Loucy (cell line): ENCODE results near the gene PSORS1C1.
"Not testable (repeated sequence)": the region's sequence is repeated elsewhere in the genome, so short reads cannot be mapped to it uniquely, and the experiment has no call there.

Experiments used
- H2AFZ ChIP-seq: fragments of 200-600 bp; sonication (generic); 2 replicates; pipeline ENCODE4 v1.6.0; 2016; ENCODE audit warnings: antibody characterized with exemption, mild to moderate bottlenecking, low read length, moderate library complexity
- H3F3A ChIP-seq: fragments of 200-600 bp; 2 replicates; pipeline ENCODE4 v1.6.0; 2016; ENCODE audit warnings: antibody characterized with exemption, low read depth, mild to moderate bottlenecking
- H3K27me3 ChIP-seq: fragments of 200-600 bp; sonication (generic); 2 replicates; pipeline ENCODE4 v1.6.1; 2014; ENCODE audit warnings: low read length, mild to moderate bottlenecking; ENCODE audit not compliant: insufficient read depth, poor library complexity, severe bottlenecking
- H3K36me3 ChIP-seq: fragments of 200-600 bp; sonication (generic); 2 replicates; pipeline ENCODE4 v1.6.1; 2016; ENCODE audit warnings: low read length; ENCODE audit not compliant: insufficient read depth
- H3K4me1 ChIP-seq: fragments of 200-600 bp; sonication (generic); 2 replicates; pipeline ENCODE4 v1.5.1; 2014; ENCODE audit warnings: low read length, mild to moderate bottlenecking; ENCODE audit not compliant: insufficient read depth, poor library complexity, severe bottlenecking
- H3K4me2 ChIP-seq: fragments of 200-600 bp; sonication (generic); 2 replicates; pipeline ENCODE4 v1.6.0; 2014; ENCODE audit warnings: antibody characterized with exemption, low read length, low read depth, mild to moderate bottlenecking; ENCODE audit not compliant: poor library complexity, severe bottlenecking
- H3K4me3 ChIP-seq: fragments of 200-600 bp; sonication (generic); 2 replicates; pipeline ENCODE4 v1.5.1; 2014; ENCODE audit warnings: low read length, mild to moderate bottlenecking, mixed read lengths; ENCODE audit not compliant: poor library complexity, severe bottlenecking
- H3K79me2 ChIP-seq: fragments of 200-600 bp; sonication (generic); 2 replicates; pipeline ENCODE4 v1.6.1; 2014; ENCODE audit warnings: low read length; ENCODE audit not compliant: insufficient read depth
- H3K9ac ChIP-seq: fragments of 200-600 bp; sonication (generic); 2 replicates; pipeline ENCODE4 v1.6.0; 2014; ENCODE audit warnings: mild to moderate bottlenecking, low read depth, low read length, moderate library complexity; ENCODE audit not compliant: poor library complexity, severe bottlenecking
- H3K9me2 ChIP-seq: fragments of 200-600 bp; sonication (generic); replicated peaks from 2 replicates; pipeline ENCODE4 v1.6.1; 2016; ENCODE audit warnings: low read depth, low read length, mixed read lengths
- H3K9me3 ChIP-seq: fragments of 200-600 bp; sonication (generic); 2 replicates; pipeline ENCODE4 v1.6.1; 2014; ENCODE audit warnings: mild to moderate bottlenecking, antibody characterized with exemption, low read length, low read depth; ENCODE audit not compliant: insufficient read depth
- H4K20me1 ChIP-seq: fragments of 200-600 bp; sonication (generic); 2 replicates; pipeline ENCODE4 v1.6.0; 2014; ENCODE audit warnings: antibody characterized with exemption, low read length, mild to moderate bottlenecking; ENCODE audit not compliant: insufficient read depth, poor library complexity, severe bottlenecking
- EZH2phosphoT487 ChIP-seq: fragments of 200-600 bp; IDR thresholded peaks from 2 replicates; pipeline ENCODE4 v1.6.1; 2018; ENCODE audit warnings: antibody characterized with exemption, mild to moderate bottlenecking, moderate library complexity, borderline replicate concordance
- TF ChIP-seq, protein P1 (sequence below): fragments of 200-600 bp; sonication (generic); conservative IDR thresholded peaks from 2 replicates; pipeline ENCODE4 v1.5.1; 2014; ENCODE audit warnings: mild to moderate bottlenecking, antibody characterized with exemption, low read length

The PSORS1C1 gene

DNA sequence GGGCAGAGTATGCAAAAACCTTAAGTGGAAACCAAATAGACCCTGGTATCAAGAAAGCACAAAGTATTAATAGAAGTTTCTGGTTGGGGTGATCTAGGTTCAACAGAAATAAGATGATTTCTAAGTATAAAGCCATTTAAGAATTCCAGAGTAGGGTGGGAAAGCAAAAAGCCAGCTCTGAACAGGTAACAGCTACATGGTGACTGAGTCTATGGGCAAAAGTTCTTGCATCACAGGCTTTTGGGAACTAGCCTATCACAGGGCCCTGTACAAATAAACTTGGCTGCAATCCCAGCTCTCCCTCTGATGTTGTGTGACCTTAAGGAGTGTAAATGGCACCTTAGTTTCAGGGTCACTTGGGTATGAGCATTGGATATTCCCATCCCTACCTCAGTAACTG, 49.3 kb downstream of the PSORS1C1 start:
- Histone ChIP-seq H3K4me2 (no peak overlapping the region), H3F3A (no peaks in the 10 kb centered on the region), H3K9me2 (no peaks in the 10 kb centered on the region), H3K4me3 (no peak overlapping the region), H2AFZ (no peak overlapping the region), H4K20me1 (peaks cover 7% of the 10 kb centered on the region), H3K36me3 (no peaks in the 10 kb centered on the region; the same call in 1 of the 2 replicates), H3K9ac (no peak overlapping the region), H3K27me3 (no peaks in the 10 kb centered on the region), H3K9me3 (no peaks in the 10 kb centered on the region), H3K79me2 (peaks cover 41% of the 10 kb centered on the region), H3K4me1 (peaks cover 32% of the 10 kb centered on the region)
- TF ChIP-seq, protein P1, sequence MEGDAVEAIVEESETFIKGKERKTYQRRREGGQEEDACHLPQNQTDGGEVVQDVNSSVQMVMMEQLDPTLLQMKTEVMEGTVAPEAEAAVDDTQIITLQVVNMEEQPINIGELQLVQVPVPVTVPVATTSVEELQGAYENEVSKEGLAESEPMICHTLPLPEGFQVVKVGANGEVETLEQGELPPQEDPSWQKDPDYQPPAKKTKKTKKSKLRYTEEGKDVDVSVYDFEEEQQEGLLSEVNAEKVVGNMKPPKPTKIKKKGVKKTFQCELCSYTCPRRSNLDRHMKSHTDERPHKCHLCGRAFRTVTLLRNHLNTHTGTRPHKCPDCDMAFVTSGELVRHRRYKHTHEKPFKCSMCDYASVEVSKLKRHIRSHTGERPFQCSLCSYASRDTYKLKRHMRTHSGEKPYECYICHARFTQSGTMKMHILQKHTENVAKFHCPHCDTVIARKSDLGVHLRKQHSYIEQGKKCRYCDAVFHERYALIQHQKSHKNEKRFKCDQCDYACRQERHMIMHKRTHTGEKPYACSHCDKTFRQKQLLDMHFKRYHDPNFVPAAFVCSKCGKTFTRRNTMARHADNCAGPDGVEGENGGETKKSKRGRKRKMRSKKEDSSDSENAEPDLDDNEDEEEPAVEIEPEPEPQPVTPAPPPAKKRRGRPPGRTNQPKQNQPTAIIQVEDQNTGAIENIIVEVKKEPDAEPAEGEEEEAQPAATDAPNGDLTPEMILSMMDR = no peak
- TF ChIP-seq EZH2phosphoT487 = no peak

- H3K27me3 ChIP-seq, H4K20me1 ChIP-seq, H3K36me3 ChIP-seq, H3K4me3 ChIP-seq, H3K9ac ChIP-seq, H3K9me3 ChIP-seq, H3K9me2 ChIP-seq, H3F3A ChIP-seq, H2AFZ ChIP-seq, H3K4me2 ChIP-seq: not testable (repeated sequence)
- H3K79me2 ChIP-seq = peaks cover 34% of the 10 kb centered on the region
- H3K4me1 ChIP-seq = peaks cover 29% of the 10 kb centered on the region
Measured at GRCh38 chr6:31164475-31165063, 50.0 kb downstream of the PSORS1C1 start.

- not testable (repeated sequence) for H3K9ac ChIP-seq, H3K4me2 ChIP-seq, H4K20me1 ChIP-seq, H2AFZ ChIP-seq, H3K36me3 ChIP-seq, H3K9me3 ChIP-seq, H3K4me3 ChIP-seq, H3F3A ChIP-seq, H3K27me3 ChIP-seq, H3K9me2 ChIP-seq
- H3K4me1 ChIP-seq = peaks cover 22% of the 10 kb centered on the region
- H3K79me2 ChIP-seq = peaks cover 27% of the 10 kb centered on the region
Measured at GRCh38 chr6:31165064-31165832, 50.6 kb downstream of the PSORS1C1 start.

GRCh38 chr6:31165986-31166385, 51.4 kb downstream of the PSORS1C1 start:
- Histone ChIP-seq H3K79me2 (peaks cover 20% of the 10 kb centered on the region), H3K9me3 (no peaks in the 10 kb centered on the region), H3F3A (no peaks in the 10 kb centered on the region), H3K27me3 (no peaks in the 10 kb centered on the region), H3K4me2 (no peak overlapping the region), H4K20me1 (no peaks in the 10 kb centered on the region), H2AFZ (no peak overlapping the region), H3K9ac (no peak overlapping the region), H3K9me2 (no peaks in the 10 kb centered on the region), H3K4me3 (no peak overlapping the region), H3K36me3 (no peaks in the 10 kb centered on the region; the same call in 1 of the 2 replicates), H3K4me1 (peaks cover 22% of the 10 kb centered on the region)
- no peak for TF ChIP-seq EZH2phosphoT487
